ENCODE results near the gene GAB2.

GRCh38 chr11:78291503-78292108, 126.0 kb downstream of the GAB2 start:
- TF ChIP-seq CTCF (IDR thresholded peaks at IDR 0.05) (no peak), POLR2AphosphoS5 (IDR thresholded peaks at IDR 0.05; ENCODE audit: low read depth, low read length) (no peak)
